ENCODE data around the gene KLHL21. TPM values are rescaled to one million over a fixed set of nuclear protein-coding genes. Genes with fewer than 3 reads are reported as not detected.
A peak's percentile ranks its signal among the peaks of the same experiment; 100 is the strongest.

The KLHL21 gene
- total RNA-seq, 1 experiment from 2014 or later: 27.5 TPM

DNA sequence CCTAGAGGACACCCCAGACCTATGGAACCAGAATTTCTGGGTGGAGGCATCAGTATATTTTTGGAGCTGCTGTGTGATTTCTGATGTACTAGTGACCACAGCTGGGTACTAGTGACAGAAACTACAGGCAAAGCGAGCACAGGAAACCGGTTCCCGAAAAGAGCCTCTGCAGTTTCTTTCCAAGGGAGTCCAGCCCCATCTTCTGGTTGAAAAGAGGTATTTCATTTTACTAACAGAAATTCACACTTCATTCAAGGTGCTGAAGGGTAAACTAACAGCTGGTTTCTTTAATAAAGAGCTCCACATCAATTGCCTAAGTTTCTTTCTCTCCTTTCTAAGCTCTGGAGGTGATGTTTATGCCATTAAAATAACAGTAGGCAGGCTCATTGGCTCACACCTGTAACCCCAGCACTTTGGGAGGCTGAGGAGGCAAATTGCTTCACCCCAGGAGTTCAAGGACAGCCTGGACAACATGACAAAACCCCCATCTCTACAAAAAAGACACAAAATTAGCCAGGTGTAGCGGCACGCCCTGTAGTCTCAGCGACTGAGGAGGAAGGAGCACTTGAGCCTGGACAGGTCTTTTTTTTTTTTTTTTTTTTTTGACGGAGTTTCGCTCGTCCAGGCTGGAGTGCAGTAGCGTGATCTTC, 44.0 kb upstream of the KLHL21 start:
- peak; percentile 19 for DNase-seq (ENCODE audit: low read depth, low spot score)
- H3K9me3 ChIP-seq (ENCODE audit: control insufficient read depth in 1 of 2, insufficient read depth in 1 of 2, low read depth in 1 of 2, low read length in 2 of 2): no peaks in the 10 kb centered on the region
- H4K20me1 ChIP-seq (ENCODE audit: insufficient read depth): no peaks in the 10 kb centered on the region
- peaks cover 7 to 23% of the 10 kb centered on the region in 2 experiments; a peak in 3 of 4 replicates for H3K36me3 ChIP-seq (ENCODE audit: control insufficient read depth in 1 of 2, insufficient read depth in 2 of 2, low read length in 2 of 2)
- intact Hi-C loops (cut with micrococcal nuclease): loop anchor here (1.0 to 2.0 kb wide), 2 partner anchors 92 to 156 kb away; partner anchors contain the start of genes NOL9 and PLEKHG5
- no peak overlapping the region for H3K4me3 ChIP-seq (replicated peaks in 1 of 2; ENCODE audit: low read depth in 1 of 2, low read length in 2 of 2)
- H3K4me2 ChIP-seq (ENCODE audit: low read length): no peak overlapping the region
- no peak overlapping the region for H3K9ac ChIP-seq (ENCODE audit: low read length)
- TF ChIP-seq FOSL1 (IDR thresholded peaks at IDR 0.05; ENCODE audit: low read depth) (no peak), SIN3A (IDR thresholded peaks at IDR 0.05; ENCODE audit: low read depth) (no peak), TCF7L2 (IDR thresholded peaks at IDR 0.05; ENCODE audit: borderline replicate concordance, extremely low read depth, insufficient read depth, insufficient read length) (no peak), EGR1 (IDR thresholded peaks at IDR 0.05; ENCODE audit: low read depth) (no peak), ZNF274 (IDR thresholded peaks at IDR 0.05; ENCODE audit: low read depth, low read length) (no peak), CBX3 (IDR thresholded peaks at IDR 0.05; ENCODE audit: low read depth) (no peak), RAD21 (IDR thresholded peaks at IDR 0.05; ENCODE audit: low read depth) (peak; percentile 80)
- TF ChIP-seq, protein P1, sequence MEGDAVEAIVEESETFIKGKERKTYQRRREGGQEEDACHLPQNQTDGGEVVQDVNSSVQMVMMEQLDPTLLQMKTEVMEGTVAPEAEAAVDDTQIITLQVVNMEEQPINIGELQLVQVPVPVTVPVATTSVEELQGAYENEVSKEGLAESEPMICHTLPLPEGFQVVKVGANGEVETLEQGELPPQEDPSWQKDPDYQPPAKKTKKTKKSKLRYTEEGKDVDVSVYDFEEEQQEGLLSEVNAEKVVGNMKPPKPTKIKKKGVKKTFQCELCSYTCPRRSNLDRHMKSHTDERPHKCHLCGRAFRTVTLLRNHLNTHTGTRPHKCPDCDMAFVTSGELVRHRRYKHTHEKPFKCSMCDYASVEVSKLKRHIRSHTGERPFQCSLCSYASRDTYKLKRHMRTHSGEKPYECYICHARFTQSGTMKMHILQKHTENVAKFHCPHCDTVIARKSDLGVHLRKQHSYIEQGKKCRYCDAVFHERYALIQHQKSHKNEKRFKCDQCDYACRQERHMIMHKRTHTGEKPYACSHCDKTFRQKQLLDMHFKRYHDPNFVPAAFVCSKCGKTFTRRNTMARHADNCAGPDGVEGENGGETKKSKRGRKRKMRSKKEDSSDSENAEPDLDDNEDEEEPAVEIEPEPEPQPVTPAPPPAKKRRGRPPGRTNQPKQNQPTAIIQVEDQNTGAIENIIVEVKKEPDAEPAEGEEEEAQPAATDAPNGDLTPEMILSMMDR (IDR thresholded peaks at IDR 0.05 in 2 of 3, conservative IDR thresholded peaks at IDR 0.05 in 1 of 3; ENCODE audit: borderline replicate concordance in 1 of 3, insufficient read depth in 1 of 3, low read depth in 2 of 3, low read length in 2 of 3): peak; percentile 54 to 60 (median 56); a peak in 4 of 6 replicates
- no peaks in the 10 kb centered on the region for H3K4me1 ChIP-seq (ENCODE audit: control insufficient read depth in 1 of 2, insufficient read depth in 2 of 2, low read length in 2 of 2)
- no peaks in the 10 kb centered on the region for H3K27me3 ChIP-seq (ENCODE audit: insufficient read depth, low read length)
- ChIA-PET POLR2A (no interaction called here), RAD21 (ENCODE audit: low non-redundant PET in 1 of 2, low total read pairs in 2 of 2, uncharacterized antibody in 2 of 2, unreplicated experiment in 2 of 2) (no interaction called here), CTCF (interaction anchor here (0.8 to 2.6 kb wide), 6 partner anchors 9 to 561 kb away, joined by 3 to 7 read pairs (median 5); partner anchors contain the start of gene KLHL21)
- no peak overlapping the region for H3K27ac ChIP-seq (ENCODE audit: low read depth, low read length)
- ATAC-seq: peak; percentile 71
- H3K79me2 ChIP-seq (ENCODE audit: insufficient read depth, low read length): no peaks in the 10 kb centered on the region
- BruUV-seq (replicated peaks): no TSS peak
- no peaks in the 10 kb centered on the region for H3K9me2 ChIP-seq (ENCODE audit: insufficient read depth)
- no peak overlapping the region for H2AFZ ChIP-seq (ENCODE audit: low read depth, low read length, poor library complexity, severe bottlenecking)
